ENCODE data around the gene CCDC179.

CCDC179 gene

DNA sequence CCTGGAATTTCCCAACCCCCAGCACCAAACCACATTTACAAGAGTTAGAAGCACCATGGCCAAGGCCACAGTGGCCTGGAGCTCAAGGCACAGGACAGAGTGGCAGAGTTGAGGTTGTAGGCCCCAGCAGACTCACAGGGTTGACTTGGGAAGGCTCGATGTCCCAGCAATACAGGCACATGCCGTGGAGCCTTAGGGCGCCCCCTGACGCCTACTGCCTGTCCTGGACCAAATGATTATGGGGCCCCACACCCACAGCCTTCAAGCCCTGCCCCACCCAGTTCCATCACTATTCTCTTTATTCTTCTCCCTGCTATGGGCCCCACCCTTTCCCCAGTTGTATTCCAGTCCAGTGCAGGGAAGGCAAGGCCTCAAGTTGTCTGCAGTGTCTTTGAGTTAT lies at the start of gene CCDC179:
Gene CCDC179 (minus strand): TSS at position 234 of the 400 bp plus-strand sequence. CDS start 53 bp downstream, at position 181.
- no peak for DNase-seq (ENCODE audit: low read depth in 2 of 2)

DNA sequence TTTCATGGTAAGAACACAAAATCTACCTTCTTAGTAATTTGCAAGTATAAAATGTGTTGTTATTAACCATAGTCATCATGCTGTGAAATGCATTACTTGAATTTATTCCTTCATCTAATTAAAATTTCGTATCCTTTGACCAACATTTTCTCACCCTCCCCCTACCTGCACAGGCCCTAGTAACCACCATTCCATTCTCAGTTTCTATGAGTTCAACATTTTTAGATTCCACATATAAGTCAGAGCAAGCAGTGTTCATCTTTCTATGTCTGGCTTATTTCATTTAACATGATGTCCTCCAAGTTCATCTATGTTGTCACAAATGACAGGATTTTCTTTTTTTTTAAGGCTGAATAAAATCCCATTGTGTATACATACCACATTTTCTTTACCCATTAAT lies 43.5 kb upstream of the CCDC179 start:
- DNase-seq (ENCODE audit: low read depth in 2 of 2): no peak

DNA sequence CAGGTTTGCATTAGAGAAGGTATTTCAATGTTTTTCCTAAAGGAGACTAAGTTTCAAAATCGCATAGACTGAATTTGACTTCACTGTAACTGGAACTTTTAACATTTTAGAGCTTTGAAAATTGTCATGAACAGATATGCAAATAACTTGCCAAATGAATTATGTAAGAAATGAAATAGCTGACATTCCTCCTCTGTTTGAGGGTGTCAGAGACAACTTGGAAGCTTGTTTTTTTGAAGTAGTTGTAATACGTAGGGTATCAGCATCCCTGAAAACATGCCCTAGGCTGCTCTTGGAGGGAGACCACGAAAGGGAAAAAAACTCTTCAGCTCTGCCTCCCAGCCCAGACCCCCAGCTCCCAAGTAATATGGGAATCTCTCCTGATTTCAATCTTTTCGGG lies 41.3 kb upstream of the CCDC179 start:
- DNase-seq (ENCODE audit: low read depth in 2 of 2): no peak

DNA sequence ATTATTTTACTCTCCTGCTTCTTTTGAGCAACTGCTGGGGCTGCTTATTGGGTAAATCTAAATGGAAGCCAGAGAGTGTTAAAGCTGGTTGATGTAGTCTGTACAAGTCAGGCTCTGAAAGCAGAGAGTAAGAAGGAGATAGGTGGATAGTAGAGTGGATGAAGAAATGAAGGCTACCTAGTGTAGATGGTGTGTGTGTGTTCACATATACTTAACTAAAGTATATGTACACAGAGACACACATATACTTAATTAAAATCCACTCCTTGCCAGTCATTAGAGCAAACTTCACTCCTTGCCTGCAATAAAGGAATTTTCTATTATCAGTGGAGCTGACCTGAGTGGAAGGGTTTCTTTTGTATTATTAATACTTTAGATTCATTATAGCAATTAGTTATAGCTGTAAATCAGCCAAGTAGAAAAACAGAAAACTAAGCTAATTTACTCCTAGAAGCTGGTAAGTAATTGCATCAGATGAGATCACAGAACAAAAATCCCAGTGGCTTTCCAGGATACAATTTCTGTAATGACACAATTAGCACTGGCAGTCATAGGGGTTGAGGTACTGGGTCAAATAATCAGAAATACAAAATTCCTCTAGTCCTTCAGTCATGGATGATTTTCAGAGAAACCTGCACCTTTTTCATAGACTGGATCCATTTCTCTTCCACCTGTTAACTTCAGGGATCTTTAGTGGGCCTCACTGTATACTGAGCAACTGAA lies 40.7 kb upstream of the CCDC179 start:
- no peak for DNase-seq (ENCODE audit: low read depth in 2 of 2)

DNA sequence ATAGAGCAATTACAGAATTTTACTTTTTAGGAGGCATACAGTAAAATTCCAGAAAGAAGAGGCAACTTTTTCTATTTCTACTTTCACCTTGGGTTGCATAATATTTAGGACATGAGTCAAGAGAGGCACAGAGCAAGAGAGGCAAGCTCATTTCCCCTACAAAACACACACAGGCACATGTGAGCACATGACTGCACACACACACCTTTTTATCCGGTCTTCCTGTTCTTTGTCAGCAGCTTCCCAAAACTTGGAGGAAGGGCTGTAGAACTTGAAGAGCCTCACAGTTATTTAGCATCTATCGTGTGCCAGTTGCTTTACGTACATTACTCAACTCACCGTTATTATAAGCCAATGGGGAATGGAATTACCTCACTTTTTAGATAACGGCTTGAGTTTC lies 37.8 kb upstream of the CCDC179 start:
- no peak for DNase-seq (ENCODE audit: low read depth in 2 of 2)

DNA sequence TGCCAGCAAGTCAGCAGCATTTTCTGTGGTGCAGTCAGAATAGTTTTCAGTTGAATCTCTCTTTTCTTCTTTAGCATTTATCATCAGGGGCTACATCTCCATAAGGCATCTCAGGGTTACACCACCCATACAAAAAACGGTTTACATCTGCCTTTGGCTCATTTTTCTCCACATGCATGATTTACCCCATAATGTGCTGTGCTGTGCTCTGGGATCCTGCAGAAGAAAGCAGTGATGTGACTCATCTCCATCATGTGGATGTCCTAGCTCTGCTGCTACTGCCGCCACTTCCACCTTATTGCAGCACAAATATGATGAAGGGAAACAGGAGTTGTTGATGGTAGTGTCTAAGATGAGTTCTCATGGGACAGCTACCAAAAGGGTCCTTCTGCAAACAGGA lies 30.0 kb upstream of the CCDC179 start:
- no peak for DNase-seq (ENCODE audit: low read depth in 2 of 2)

DNA sequence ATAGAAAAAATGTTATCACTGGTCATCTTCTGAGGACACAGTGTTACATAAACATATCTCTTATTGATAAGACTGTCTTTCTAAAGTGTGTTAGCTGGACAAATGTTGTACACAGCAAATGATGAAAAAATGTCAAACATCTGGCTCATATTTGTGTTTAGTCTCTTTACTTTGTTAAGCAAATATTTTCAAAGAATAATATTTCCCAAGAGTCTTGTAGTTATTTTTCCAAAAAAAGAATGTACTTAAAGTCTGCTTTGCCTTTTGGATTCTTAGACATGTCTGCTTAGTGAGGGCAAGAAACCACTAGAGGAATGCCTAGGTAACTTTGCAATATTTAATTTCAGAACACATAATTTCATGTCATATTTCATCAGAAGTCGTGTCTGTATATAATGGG lies 23.9 kb upstream of the CCDC179 start:
- DNase-seq (ENCODE audit: low read depth in 2 of 2): no peak

DNA sequence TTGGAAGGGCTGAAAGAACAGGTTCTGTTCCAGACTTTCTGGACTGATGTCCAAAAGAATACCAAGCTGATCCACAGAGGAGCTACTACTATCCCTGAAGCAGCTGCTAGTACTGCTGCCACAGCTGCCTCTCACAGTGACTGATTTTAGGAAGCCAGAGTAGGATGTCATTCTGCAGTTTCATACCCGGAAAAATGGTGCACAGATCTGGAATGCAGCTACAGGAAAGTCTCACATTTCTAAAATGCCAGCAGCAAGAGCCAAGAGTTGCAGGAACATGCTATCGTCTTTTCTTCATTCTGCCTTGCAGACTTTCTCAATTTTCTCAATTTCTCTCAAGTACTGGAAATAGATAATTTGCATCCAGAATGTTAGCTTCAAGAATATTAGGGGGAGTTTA lies 19.4 kb upstream of the CCDC179 start:
- DNase-seq (ENCODE audit: low read depth in 2 of 2): no peak

DNA sequence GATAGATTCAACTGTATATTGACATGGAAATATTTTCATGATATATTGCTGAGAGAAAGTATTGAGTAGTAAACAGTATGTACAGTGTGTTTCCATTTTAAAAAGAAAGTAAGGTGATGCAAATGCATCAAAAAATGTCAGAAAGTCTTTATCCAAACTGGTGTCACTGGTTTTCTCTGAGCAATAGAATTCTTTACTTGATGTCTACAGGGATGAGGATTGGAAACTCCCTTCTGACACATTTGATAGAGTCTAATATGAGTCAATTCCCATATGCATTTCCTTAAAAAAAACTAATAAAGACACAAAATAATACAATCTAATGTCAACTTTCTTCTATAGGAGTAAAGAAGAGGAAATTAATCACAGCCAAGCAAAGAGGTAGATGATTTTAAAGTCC lies 18.3 kb upstream of the CCDC179 start:
- no peak for DNase-seq (ENCODE audit: low read depth in 2 of 2)

DNA sequence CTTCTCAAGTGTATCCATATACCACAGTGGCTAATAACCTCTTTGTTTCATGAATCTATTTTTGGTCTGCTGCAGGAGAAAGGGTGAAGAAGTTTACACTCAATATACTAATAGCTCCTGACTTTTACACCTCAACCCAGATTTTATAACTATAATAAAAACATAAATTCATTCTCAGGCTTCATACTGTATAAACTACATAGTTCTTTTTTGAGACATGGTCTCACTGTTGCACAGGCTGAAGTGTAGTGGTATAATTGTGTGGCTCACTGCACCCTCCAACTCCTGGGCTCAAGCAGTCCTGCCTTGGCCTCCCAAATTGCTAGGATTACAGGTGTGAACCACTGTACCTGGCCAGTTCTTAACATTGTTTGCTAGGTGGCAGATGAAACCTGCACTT lies 17.8 kb upstream of the CCDC179 start:
- DNase-seq (ENCODE audit: low read depth in 2 of 2): no peak

DNA sequence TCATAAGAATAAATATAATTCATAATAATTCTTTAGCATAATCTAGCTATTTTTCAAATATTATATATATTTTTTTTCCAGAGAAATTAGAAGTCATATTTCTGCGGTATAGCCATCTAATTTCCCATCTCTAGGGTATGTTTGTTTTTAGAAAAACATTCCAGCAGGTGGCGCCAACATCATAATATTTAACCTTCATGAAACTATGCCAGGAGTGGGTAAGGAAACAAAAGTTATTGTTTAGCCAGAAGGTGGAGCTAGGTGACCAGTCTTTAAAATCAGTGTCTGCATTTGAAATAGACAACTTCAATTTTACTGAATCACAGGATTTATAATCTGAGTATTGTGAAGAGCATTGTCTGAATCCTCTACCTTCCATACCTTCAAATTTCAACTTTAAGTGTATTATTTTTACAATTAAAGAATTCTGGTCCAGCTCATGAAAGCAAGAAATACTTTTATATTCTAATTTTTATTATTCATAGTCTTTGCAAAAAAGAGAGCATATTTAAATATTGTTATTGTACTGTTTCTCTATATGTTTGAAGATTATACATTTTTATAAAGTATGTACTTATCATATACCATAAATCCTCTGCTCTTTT lies 15.7 kb upstream of the CCDC179 start:
- peak in 1 of 2 donors; percentile 13 for DNase-seq (ENCODE audit: low read depth in 2 of 2)

DNA sequence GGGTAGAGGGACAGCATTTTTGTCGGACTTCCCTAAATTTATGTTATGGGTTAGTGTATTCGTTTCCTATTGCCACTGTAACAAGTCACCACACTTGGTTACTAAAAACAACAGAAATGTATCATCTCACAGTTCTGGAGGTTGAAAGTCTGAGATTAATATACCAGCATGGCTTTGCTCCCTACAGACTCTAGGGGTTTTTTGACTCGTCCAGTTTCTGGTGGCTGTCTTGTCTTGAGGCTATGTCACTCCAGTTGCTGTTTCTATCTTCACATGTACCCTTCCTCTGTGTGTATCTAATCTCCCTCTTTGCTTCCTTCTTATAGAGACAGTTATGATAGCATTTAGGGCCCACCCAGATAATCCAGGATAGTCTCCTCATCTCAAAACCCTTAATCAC lies 9.1 kb upstream of the CCDC179 start:
- DNase-seq (ENCODE audit: low read depth in 2 of 2): no peak

DNA sequence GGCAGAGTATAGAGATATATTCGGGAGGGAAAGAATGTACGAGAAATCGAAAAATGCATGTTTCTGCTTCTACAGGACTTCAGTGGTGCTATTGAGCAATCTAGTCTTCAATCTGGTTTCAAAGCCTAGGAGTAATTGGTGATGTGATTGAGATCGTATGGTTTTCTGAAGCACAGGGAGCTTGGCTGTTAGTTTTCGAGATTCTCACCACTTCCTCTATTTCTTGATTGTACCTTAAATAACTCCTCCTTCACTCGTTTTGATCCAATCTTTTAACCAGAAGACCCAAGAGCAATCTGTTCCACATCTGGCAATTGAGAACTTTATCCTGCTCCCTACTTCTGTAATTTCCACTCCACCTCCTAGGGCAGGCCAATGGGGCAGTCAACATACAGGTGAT lies 518 bp downstream of the CCDC179 start:
- no peak for DNase-seq (ENCODE audit: low read depth in 2 of 2)

DNA sequence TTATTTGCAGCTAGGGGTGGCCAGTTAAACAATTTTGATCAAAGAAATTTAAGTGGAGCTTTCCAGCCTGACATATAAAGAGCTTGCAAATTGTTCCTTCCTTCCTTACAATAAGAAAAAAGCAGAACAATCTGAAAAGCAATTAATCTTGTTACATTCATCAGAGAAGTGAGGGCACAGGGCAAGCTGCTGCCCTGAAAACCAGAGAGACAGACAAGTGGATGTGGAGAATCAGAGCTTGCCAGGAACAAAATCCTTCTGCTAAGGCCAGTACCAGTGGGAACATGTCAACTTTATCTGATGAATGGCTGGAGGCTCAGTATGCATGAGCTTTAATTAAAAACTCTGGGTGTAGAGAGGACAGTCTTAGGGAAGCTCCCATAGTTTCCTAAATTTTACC lies 8.8 kb downstream of the CCDC179 start:
- DNase-seq (ENCODE audit: low read depth in 2 of 2): no peak

DNA sequence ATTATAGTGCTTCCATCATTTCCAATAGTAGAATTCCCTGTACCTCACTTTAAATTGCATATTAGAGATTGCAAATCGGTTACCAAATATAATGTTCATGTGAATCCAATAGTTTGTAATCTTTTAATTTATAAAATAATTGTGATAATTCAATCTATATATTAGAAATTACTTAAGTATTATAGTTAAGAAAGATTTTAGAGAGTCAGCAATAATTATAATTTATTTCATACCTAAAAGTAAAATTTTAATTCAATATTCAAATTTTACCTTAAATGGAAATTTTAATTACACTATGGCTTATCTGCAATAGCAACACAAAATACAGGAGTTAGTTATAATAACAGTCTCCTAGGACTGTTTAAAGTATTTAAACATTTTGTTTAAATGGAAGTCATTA lies 13.5 kb downstream of the CCDC179 start:
- DNase-seq (ENCODE audit: low read depth in 2 of 2): no peak

DNA sequence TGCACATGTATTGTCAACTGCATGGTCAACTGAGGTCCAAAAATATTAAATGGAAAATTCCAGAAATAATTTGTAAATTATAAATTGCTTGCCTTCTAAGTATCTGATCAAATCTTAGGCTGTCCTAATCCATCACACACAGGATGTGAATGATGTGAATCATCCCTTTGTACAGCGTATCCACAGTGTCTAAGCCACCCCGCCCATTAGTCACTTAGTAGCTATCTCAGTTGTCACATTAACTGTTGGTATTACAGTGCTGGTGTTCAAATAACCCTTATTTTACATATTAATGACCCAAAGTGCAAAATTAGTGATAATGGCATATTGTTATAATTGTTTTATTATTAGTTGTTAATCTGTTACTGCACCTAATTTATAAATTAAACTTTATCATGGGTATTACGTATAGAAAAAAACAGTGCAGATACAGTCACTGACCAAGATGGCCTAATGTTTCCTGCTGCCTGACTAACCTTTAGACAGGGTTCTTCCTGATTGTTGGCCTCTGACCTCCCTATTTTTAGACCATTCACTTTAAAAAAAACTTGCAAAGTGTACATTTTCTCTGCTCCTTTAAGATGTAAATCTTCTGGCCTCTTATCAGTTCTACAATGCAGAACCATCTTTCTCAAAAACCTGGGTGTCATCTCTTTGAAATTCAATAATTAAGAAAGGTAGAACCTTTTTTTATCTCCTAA lies 27.8 kb downstream of the CCDC179 start:
- DNase-seq (ENCODE audit: low read depth in 2 of 2): no peak

DNA sequence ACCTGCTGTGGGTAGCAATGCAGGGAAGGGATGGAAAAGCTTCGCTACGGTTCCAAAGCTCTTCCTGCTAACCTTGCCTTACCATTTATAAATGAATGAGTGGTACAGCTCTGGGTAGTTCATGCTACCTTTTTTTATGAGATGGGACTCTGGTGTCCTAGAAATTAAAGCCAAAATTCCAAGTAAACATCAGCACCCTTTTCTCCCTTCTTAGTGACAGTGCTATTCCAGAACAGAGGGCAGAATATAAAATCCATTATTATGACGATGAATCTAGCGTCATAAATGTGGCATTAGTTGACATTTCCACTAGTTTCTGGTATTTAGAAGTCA lies 30.2 kb downstream of the CCDC179 start:
- DNase-seq (ENCODE audit: low read depth in 2 of 2): no peak

DNA sequence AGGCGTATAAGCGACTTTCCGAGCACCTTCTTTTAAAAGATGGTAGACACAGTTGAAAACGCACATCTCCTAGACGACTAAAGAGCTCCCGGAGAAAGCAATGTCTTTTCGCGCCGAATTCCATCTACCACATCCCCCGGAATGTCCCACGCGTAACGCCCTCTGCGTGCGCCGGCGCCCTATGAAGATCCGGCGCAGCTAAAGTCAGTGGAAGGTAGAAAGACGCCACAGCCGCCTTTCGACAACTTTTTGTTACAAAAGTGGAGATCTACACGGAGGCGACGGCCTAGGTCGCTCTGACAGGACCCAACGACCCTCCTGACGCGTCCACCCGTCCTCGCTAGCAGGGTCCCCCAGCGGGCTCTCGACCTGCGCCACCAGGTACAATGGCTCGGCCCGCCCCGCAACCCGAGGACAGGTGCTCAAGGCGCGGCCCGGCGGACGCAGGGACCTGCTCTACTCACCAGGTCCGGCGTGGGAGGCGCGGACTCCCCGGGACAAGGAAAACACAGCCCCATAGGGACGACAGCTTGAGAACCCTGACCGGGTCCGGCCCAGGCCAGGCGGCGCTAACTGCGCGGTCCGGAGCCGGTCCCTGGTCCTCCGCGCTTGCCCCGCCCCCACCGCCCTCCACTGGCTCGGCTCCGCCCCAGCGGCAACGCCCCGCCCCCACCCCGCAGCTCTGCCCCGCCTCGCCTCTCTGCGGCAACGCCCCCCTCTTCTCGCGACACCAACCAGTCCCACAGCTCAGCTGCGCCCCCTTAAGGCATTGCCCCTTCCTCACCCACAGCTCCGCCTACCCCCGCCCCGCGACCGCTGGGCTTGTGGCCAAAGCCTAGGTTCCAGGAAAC lies 30.8 kb downstream of the CCDC179 start, which contains the start of gene SVIP:
Gene SVIP (minus strand): TSS at position 571 of the 851 bp plus-strand sequence. CDS start 53 bp downstream, at position 518.
- DNase-seq (ENCODE audit: low read depth in 2 of 2): peak; percentile 77 to 80

DNA sequence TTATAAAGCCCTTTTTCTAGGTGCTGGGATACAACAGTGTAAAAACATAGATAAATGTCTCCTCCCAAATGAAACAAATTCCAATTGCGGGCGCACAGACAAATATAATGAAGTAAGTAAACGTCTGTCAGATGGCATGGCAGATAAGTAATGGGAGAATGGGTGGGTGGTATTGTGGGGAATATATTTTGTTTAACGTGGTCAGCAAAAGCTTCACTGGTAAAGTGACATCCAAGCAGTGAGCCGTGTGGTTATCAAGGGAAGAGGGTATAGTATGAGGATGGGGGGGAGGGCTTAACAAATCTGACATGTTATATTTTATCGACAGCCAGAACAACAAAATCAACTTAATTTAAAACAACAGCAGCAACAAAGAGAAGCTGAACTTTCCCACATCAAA lies 31.9 kb downstream of the CCDC179 start:
- DNase-seq (ENCODE audit: low read depth in 2 of 2): no peak

DNA sequence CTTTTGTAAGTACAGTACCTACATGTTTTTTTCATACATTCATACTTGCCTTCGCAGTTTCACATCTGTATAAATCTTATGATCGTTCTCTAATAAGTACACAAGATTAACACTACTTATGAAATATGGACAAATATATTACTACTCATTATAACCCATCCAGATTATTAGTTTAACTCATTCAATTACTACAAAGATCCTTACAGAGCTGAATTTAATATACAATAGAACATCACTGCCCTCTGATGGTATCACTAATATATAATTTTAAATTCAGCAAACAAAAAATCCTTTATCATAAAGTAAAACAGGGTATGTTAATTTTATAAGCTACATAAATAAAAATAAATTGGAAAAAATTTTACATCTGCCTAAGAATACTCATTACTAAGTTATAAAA lies 38.1 kb downstream of the CCDC179 start:
- DNase-seq (ENCODE audit: low read depth in 2 of 2): no peak

DNA sequence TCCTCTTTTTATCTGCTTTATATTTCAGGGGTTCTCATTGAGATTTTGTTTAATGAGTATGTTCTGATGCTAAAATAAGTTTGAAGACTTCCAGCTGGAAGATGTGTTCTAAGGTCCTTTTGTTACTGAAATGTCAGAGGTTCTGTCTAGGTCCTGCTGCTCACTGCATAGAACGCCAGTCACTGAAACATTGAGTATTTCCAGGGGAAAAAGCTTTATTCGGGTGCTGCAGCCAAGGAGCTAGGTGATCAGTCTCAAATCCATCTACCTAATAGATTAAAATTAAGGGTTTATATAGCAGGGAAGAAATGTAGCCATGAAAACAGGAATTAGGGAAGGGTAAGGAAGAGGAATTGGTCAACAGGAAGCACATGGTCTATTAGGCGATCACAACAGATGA lies 50.4 kb downstream of the CCDC179 start:
- DNase-seq (ENCODE audit: low read depth in 2 of 2): no peak

DNA sequence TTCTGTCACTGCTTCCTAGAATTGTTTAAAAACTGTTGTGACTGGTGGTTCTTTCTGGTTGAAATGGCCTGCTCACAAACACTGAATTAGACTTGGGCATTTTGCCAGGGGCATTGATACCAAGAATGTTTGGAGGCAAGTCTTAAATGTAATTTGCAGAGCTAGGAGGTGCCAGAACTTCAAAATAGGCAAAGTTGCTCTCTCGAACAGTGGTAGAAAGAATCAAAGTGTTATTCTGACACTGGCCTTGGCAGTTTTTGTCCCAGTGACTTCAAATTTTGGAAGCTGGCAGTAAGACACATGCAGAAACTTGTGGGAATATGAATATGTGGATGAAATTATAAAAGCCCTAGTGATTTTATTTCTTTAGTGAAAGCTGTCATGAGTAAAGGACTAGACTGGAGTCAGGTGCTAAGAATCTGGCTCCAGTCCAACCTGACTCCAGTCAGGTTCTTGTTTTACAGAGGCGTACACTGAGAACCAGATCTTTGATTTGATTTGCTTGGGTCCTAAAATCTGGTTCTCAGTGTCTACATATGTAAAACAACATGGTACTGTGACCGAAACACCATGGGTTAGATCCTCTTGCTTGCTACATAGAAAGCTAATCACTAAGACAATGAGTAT lies 51.6 kb downstream of the CCDC179 start:
- DNase-seq (ENCODE audit: low read depth in 2 of 2): no peak
